Ishikawa (cell line): ENCODE data around the gene PUS10.

Source experiments
- EGR1 ChIP-seq: IDR thresholded peaks from 2 replicates; pipeline ENCODE4 v1.6.1; 2012
- EP300 ChIP-seq: IDR thresholded peaks from 2 replicates; pipeline ENCODE4 v1.6.1; 2012; ENCODE audit warnings: borderline replicate concordance
- RAD21 ChIP-seq: IDR thresholded peaks from 2 replicates; pipeline ENCODE4 v1.6.1; 2012; ENCODE audit warnings: low read depth
- TAF1 ChIP-seq: IDR thresholded peaks from 2 replicates; pipeline ENCODE4 v1.6.1; 2012; ENCODE audit warnings: low read depth, mild to moderate bottlenecking
- TCF12 ChIP-seq: IDR thresholded peaks from 2 replicates; pipeline ENCODE4 v1.6.1; 2012; ENCODE audit warnings: low read depth
- TEAD4 ChIP-seq: IDR thresholded peaks from 2 replicates; pipeline ENCODE4 v1.6.1; 2012
- YY1 ChIP-seq: IDR thresholded peaks from 2 replicates; pipeline ENCODE4 v1.6.1; 2012; ENCODE audit warnings: low read depth
- TF ChIP-seq, protein P1 (sequence below): IDR thresholded peaks from 2 replicates; pipeline ENCODE4 v1.6.1; 2012; ENCODE audit warnings: low read depth, mild to moderate bottlenecking
- TF ChIP-seq, protein P2 (sequence below): IDR thresholded peaks from 2 replicates; pipeline ENCODE4 v1.6.1; 2012
- TF ChIP-seq, protein P3 (sequence below): IDR thresholded peaks from 2 replicates; pipeline ENCODE4 v1.6.1; 2012

DNA sequence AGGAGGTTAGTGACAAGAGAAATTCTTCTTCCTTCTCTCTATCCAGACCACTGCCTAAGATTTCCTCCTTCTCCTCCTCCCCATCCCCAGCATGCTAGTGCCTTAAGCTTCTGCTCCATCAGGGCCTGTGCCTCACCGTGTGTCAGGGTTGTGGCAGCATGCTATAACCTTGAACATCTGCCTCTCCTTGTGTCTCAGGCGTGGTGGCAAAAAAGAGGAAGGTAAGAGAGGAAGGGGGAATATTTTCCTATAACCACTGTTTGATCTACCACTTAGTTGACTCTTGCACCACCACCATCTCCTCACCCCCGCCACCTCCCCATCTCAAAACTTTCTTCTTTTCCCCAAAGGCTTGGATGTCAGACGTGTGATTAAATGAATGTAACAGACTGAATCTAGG, 38.8 kb downstream of the PUS10 start:
- TF ChIP-seq YY1 = no peak
- no peak for TF ChIP-seq EP300
- TF ChIP-seq, protein P1, sequence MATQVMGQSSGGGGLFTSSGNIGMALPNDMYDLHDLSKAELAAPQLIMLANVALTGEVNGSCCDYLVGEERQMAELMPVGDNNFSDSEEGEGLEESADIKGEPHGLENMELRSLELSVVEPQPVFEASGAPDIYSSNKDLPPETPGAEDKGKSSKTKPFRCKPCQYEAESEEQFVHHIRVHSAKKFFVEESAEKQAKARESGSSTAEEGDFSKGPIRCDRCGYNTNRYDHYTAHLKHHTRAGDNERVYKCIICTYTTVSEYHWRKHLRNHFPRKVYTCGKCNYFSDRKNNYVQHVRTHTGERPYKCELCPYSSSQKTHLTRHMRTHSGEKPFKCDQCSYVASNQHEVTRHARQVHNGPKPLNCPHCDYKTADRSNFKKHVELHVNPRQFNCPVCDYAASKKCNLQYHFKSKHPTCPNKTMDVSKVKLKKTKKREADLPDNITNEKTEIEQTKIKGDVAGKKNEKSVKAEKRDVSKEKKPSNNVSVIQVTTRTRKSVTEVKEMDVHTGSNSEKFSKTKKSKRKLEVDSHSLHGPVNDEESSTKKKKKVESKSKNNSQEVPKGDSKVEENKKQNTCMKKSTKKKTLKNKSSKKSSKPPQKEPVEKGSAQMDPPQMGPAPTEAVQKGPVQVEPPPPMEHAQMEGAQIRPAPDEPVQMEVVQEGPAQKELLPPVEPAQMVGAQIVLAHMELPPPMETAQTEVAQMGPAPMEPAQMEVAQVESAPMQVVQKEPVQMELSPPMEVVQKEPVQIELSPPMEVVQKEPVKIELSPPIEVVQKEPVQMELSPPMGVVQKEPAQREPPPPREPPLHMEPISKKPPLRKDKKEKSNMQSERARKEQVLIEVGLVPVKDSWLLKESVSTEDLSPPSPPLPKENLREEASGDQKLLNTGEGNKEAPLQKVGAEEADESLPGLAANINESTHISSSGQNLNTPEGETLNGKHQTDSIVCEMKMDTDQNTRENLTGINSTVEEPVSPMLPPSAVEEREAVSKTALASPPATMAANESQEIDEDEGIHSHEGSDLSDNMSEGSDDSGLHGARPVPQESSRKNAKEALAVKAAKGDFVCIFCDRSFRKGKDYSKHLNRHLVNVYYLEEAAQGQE = no peak
- TF ChIP-seq, protein P2, sequence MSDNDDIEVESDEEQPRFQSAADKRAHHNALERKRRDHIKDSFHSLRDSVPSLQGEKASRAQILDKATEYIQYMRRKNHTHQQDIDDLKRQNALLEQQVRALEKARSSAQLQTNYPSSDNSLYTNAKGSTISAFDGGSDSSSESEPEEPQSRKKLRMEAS = no peak
- TF ChIP-seq TAF1 = no peak
- no peak for TF ChIP-seq EGR1
- TF ChIP-seq, protein P3, sequence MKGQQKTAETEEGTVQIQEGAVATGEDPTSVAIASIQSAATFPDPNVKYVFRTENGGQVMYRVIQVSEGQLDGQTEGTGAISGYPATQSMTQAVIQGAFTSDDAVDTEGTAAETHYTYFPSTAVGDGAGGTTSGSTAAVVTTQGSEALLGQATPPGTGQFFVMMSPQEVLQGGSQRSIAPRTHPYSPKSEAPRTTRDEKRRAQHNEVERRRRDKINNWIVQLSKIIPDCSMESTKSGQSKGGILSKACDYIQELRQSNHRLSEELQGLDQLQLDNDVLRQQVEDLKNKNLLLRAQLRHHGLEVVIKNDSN = no peak
- no peak for TF ChIP-seq TCF12
- TF ChIP-seq TEAD4 = no peak
- TF ChIP-seq RAD21 = no peak
